NCI-H1048 (cell line): ENCODE data around the gene PANK2.
A peak's percentile ranks its signal among the peaks of the same experiment; 100 is the strongest.
"Not testable (repeated sequence)": the region's sequence is repeated elsewhere in the genome, so short reads cannot be mapped to it uniquely, and the experiment has no call there.

Source experiments
- DNase-seq: peaks from one replicate; lab custom pipeline; 2025; lab: John Stamatoyannopoulos, UW

The PANK2 gene

GRCh38 chr20:3888622-3889488 is at the start of gene PANK2:
Gene PANK2 (plus strand): TSS chr20:3889387.
- DNase-seq: peak; percentile 94

GRCh38 chr20:3840201-3840600 is 49.0 kb upstream of the PANK2 start:
- DNase-seq: not testable (repeated sequence)

- DNase-seq: no peak
These were observed 46.7 kb upstream of the PANK2 start for GRCh38 chr20:3842348-3842930.

GRCh38 chr20:3843490-3843889 is 45.7 kb upstream of the PANK2 start:
- DNase-seq: no peak

- DNase-seq: not testable (repeated sequence)
These were observed 45.1 kb upstream of the PANK2 start for GRCh38 chr20:3843990-3844619.

- DNase-seq: no peak
These were observed 42.8 kb upstream of the PANK2 start for GRCh38 chr20:3846378-3846739.

GRCh38 chr20:3846740-3847428 is 42.3 kb upstream of the PANK2 start, which contains the start of gene MAVS:
Gene MAVS (plus strand): TSS chr20:3846834. CDS start chr20:3854625, 7,791 bp downstream.
- DNase-seq: peak; percentile 72

GRCh38 chr20:3847429-3847940 is 41.7 kb upstream of the PANK2 start:
- DNase-seq: no peak

GRCh38 chr20:3848565-3848964 is 40.6 kb upstream of the PANK2 start:
- no peak for DNase-seq

GRCh38 chr20:3854462-3854871 is 34.7 kb upstream of the PANK2 start:
- DNase-seq: no peak

GRCh38 chr20:3857405-3857804 is 31.8 kb upstream of the PANK2 start:
- no peak for DNase-seq

- no peak for DNase-seq
These were observed 30.5 kb upstream of the PANK2 start for GRCh38 chr20:3858689-3859088.

GRCh38 chr20:3861191-3861590 is 28.0 kb upstream of the PANK2 start:
- no peak for DNase-seq

- DNase-seq: no peak
These were observed 26.9 kb upstream of the PANK2 start for GRCh38 chr20:3862333-3862732.

- DNase-seq: no peak
These were observed 25.9 kb upstream of the PANK2 start for GRCh38 chr20:3863317-3863716.

- no peak for DNase-seq
These were observed 24.7 kb upstream of the PANK2 start for GRCh38 chr20:3864518-3864917.

- no peak for DNase-seq
These were observed 23.9 kb upstream of the PANK2 start for GRCh38 chr20:3865152-3865886.

- no peak for DNase-seq
These were observed 23.2 kb upstream of the PANK2 start for GRCh38 chr20:3865887-3866407.

- no peak for DNase-seq
These were observed 22.7 kb upstream of the PANK2 start for GRCh38 chr20:3866464-3866863.

- DNase-seq: no peak
These were observed 21.4 kb upstream of the PANK2 start for GRCh38 chr20:3867802-3868201.
